H1 (cell line): ENCODE data around the gene TAAR9. TPM values are rescaled to one million over a fixed set of nuclear protein-coding genes. Genes with fewer than 3 reads are reported as not detected.

Experiments
- SP2 ChIP-seq: IDR thresholded peaks from 2 replicates; pipeline ENCODE4 v1.6.1; 2012; ENCODE audit warnings: mild to moderate bottlenecking, low read length, inconsistent platforms
- polyA plus RNA-seq, 7 experiments: library from polyadenylated mRNA; depleted of rRNA in 3 of 7; stranded (reverse) in 5 of 7; unstranded in 2 of 7; fragments of >200 nt in 5 of 7; fragments of 200-250 nt in 2 of 7; gene quantifications; 1 replicate in 5 of 7; 2 replicates in 1 of 7; 4 replicates in 1 of 7; pipeline versions ENCODE4 v1.2.1 to v1.2.3, GENCODE V29; 2011 to 2013; ENCODE audit warnings: missing spikeins in 2 of 7, mixed read lengths in 2 of 7
- total RNA-seq: library from RNA; stranded (reverse); fragmentation: NEBNext Ultra II Directional; extraction: Animal tissue kit (Norgen Biotek cat#: 25700); gene quantifications from 2 replicates; pipeline ENCODE4 v1.2.1, GENCODE V29; 2021

The TAAR9 gene
- total and polyA plus RNA-seq, 2 of the 8 experiments (the other 6 are each of a cell fraction or from before 2014, with no cell fraction given): not detected

DNA sequence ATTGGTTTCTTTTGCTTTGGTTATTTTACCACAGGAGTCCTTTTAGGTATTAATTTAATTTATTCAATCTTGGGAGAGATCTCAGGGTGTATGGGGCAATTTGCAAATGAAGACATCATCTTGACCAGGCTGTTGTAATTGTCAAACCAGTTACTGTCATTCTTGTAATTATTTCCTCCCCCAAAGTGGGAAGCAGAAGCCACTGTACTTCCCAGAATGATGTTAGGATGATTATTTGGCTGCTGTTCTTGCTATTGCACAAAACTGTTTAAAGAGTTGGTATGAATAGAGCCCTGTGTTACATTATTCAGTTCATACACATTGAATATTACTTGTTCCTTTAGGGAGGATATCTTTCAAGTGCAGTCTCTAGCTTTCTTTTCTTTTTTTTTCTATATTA, 33.7 kb downstream of the TAAR9 start (continued):
- TF ChIP-seq SP2: no peak
- TF ChIP-seq, all 59 proteins: peak for 0
